T-helper 1 cell (primary cell): ENCODE measurements around the gene LVRN.

Experiments
- DNase-seq, 5 donors: peaks; one replicate each; pipeline ENCODE4 v3.0.0-alpha.2; 2012 to 2020

The LVRN gene

GRCh38 chr5:115956957-115957356, 5.3 kb upstream of the LVRN start:
- DNase-seq = no peak

- DNase-seq = no peak
Observed at GRCh38 chr5:115961381-115962238, 665 bp upstream of the LVRN start.

GRCh38 chr5:115962565-115963402, 509 bp downstream of the LVRN start:
- no peak for DNase-seq

GRCh38 chr5:115963566-115963965, 1.3 kb downstream of the LVRN start:
- DNase-seq = no peak

GRCh38 chr5:115968770-115969169, 6.5 kb downstream of the LVRN start:
- DNase-seq = no peak

- DNase-seq = peak in 1 of 5 donors; percentile 3
Observed at GRCh38 chr5:115977096-115977495, 14.8 kb downstream of the LVRN start.

GRCh38 chr5:115977988-115978387, 15.7 kb downstream of the LVRN start:
- DNase-seq = no peak

GRCh38 chr5:115978779-115979178, 16.5 kb downstream of the LVRN start:
- no peak for DNase-seq

GRCh38 chr5:115979201-115980041, 17.1 kb downstream of the LVRN start:
- no peak for DNase-seq

GRCh38 chr5:115983519-115983918, 21.2 kb downstream of the LVRN start:
- no peak for DNase-seq

- no peak for DNase-seq
Observed at GRCh38 chr5:115985802-115986757, 23.8 kb downstream of the LVRN start.

- DNase-seq = no peak
Observed at GRCh38 chr5:115988002-115988401, 25.7 kb downstream of the LVRN start.

GRCh38 chr5:115992848-115993350, 30.6 kb downstream of the LVRN start:
- DNase-seq = no peak

- no peak for DNase-seq
Observed at GRCh38 chr5:115995351-115995750, 33.1 kb downstream of the LVRN start.

- no peak for DNase-seq
Observed at GRCh38 chr5:116002116-116002906, 40.0 kb downstream of the LVRN start.

- DNase-seq = no peak
Observed at GRCh38 chr5:116004248-116004647, 42.0 kb downstream of the LVRN start.

GRCh38 chr5:116009806-116010205, 47.5 kb downstream of the LVRN start:
- no peak for DNase-seq

GRCh38 chr5:116011046-116011445, 48.8 kb downstream of the LVRN start:
- DNase-seq = no peak

GRCh38 chr5:116013207-116013785, 51.0 kb downstream of the LVRN start:
- DNase-seq = no peak

GRCh38 chr5:116013936-116014335, 51.7 kb downstream of the LVRN start:
- DNase-seq = no peak
